EL (cell line): Measurements from ENCODE around the gene SLC35E4.
A peak's percentile ranks its signal among the peaks of the same experiment; 100 is the strongest.
"Not testable (repeated sequence)": the region's sequence is repeated elsewhere in the genome, so short reads cannot be mapped to it uniquely, and the experiment has no call there.

Experiments used
- DNase-seq: peaks from one replicate; pipeline ENCODE4 v3.0.0-alpha.2; 2016

Gene SLC35E4

DNA sequence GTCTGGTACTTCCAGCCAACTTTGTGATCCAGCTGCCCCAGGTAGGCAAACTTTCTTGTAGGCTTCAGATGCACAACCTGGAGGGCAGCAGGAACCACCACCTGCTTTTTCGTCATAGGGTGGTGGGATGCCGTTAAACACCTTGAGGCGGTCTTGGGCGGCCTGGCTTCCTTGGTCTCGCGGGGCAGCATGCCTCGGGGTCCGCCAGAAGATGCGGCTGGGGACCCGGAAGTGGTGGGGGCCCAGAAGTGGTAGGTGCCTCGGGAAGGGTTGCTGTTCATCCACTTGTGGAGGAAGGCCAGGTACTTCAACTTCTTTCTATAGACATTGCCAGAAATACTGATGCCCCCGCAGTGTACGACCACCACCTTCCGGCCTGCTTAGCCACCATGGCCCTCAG lies 18.8 kb downstream of the SLC35E4 start:
- no peak for DNase-seq

DNA sequence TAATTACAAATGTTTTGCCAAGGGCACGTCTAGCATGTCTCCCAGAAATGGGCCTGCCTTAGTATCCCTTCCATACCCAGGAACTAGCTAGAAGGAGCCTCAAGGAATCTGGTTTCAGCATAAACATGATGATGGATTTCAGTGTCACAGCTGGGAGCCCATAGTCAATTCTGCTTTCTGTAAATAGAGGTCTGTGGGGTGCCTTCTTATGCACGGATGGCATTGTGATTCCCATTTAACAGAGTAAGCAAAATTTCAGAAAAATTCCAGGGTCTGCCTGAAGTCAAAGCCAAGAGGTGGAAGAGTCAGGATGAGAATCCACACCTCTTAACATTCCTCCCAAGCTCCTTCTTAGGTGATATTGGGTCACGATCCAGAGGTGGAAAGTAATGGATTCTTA lies 20.0 kb downstream of the SLC35E4 start:
- no peak for DNase-seq

DNA sequence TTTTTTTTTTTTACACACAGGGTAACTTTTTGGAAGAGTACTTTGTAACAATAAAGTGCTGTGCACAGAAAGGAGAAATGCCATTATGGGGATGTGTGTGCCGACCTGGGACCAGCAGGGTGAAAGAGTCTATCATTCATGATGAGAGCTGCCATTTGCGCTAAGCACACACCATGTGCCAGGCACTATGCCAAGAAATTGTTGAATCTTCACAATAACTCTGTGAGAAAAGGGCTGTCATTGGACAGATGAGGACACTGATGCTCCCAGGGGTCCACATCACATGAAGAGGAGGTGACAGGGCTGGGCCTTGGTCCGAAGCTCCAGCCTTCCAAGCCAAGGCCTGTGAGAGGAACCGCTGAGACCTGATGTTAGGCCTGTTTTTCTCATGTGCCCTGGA lies 26.5 kb downstream of the SLC35E4 start:
- no peak for DNase-seq

DNA sequence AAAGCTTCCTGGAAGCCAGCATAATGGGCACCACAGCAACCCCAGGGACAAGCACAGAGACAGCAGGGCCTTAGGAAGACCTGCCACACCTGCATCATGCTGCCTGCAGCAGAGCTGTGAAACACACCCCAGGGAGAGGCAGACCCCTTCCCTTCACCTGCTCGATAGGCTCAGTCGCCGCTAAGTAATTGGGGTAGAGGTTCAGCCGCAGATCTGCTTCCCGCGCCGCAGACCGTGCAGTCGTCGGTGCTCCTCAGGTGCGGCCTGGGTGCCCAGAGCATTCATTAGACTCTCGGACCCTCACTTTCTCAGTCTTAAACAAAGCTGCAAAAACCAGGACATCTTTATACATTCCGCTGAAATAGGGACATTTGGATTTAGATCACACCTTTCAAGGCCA lies 29.2 kb downstream of the SLC35E4 start:
- no peak for DNase-seq

DNA sequence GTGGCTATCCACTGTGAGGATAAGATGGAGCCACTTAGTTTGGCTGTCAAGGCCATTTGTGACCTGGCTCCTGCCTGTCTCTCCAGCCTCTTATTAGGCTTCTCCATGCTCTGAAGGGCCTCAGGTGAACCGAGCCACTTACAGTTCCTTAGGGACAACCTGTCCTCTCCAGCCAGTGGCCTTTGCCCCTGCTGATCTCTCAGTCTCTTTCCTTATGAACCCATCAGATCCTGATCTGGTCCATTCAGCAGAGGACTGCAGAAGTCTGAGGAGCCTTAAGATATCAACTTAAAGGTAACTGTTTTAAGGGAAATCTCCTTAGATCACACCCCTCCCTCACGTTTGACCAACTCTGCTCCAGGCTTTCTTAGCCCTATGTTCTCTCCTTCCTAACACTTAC lies 29.7 kb downstream of the SLC35E4 start:
- no peak for DNase-seq

DNA sequence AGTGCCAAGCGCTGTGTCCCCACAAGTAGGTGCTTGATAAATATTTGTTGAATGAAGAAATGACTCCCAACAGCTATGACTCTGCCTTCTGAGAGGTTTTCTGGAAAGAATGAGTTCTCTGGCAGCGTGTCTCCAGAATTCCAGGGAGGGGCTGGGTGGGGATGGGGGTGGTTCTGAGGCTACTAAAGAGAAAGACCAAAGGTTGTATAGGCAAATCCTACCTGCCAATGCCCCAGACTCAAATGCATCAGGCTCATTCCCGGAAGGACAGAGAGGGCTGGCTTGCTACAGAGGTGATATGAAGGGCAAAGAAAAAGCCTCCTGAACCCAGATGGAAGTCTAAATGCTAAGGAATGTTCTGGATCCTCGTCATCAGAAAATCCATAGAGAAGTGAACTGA lies 30.2 kb downstream of the SLC35E4 start:
- DNase-seq, result no peak

DNA sequence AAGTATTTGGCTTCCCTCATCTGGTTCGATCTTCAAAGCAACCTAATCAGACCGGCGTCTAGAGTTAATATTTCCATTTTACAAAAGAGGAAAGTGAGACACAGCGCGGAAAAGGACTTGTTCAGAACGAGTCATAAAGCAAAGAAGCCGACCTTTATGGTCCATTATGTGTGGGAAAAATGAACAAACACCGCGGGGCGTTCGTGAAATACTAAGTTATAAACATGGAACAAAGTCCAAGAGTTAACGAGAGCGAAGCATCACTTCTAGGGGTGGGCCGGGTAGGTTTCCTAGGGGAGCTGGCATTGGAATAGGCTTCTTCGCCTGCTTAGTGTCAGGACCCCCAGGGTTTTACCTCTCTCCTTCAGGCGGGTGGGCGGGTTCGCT lies 31.5 kb downstream of the SLC35E4 start:
- DNase-seq, result no peak

DNA sequence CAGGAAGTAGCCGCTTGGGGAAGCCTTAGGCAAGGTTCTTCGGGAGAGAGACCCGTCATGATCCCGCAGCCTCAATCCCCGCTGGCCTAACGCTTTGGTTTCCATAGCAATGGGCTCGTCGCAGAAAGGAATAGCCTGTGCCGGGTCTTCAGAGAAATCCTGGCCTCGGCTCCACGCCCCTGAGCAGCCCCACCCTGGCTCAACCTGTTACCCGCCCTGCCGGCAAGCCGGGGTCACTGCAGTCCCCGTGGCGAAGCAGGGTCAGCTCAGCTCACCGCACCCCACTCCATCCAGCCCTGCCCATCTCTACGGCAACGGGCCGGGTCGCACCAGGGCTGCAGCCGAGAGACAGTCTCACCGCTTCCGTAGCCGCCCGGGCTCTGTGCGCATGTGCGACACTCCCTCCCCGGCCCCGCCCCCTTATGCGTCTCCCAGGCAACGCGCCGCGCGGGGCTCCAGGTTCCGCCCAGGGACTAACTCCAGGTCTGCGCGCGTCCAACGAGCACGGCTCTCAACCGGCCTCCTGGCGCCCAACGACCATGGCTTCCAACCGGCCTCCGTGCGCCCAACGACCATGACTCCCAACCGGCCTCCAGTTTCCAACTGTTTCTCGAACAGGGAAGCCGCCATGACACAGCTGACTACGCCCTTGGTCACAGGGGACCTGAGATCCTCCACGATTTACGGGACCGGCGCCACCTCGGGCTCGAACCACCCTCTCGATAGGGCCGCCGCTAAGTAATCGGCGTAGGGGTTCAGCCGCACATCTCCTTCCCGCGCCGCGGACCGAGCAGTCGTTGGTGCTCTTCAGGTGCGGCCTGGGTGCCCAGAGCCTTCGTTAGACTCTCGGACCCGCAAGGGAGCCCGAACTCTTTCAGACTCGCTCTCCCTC lies 32.2 kb downstream of the SLC35E4 start, which contains the start of gene DUSP18:
DUSP18 (minus strand) TSS at position 382 of the 892 bp plus-strand sequence. CDS start 3,872 bp downstream, outside the sequence.
- peak; percentile 92 for DNase-seq

DNA sequence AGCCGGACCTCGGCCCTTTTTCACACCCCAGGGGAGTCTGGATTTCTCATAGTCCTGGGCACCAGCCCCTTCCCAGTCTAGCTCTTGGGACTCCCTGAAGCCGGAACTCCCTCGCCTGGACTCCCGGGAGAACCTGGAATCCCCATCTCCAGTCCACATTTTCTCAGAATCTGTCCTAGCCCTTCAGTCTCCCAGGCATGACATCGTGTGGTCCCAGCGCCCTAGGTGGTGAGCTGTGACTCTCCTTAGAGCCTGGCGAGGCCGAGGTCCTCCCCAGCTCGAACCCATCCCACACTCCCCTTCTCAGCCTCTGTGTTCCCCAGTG lies 32.8 kb downstream of the SLC35E4 start:
- DNase-seq, result no peak

DNA sequence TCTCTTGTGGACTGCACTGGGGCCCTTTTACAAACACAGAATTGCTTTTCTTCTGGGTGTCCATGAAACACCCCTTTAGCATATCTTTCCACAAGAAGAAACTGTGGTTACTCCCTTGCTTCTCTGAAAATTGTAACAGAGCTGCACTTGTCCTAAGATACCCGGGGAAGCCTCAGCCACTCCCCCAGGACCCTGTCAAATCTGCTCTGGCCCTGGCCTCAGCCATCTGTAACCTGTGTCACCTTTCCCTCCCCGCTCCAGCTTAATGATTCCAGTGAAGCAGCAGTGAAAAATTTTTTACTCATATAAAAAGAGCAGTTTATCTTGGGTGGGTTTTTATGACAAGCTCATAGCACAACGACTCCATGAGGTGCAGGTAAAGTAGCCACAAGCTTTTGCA lies 35.5 kb downstream of the SLC35E4 start:
- DNase-seq, result no peak

DNA sequence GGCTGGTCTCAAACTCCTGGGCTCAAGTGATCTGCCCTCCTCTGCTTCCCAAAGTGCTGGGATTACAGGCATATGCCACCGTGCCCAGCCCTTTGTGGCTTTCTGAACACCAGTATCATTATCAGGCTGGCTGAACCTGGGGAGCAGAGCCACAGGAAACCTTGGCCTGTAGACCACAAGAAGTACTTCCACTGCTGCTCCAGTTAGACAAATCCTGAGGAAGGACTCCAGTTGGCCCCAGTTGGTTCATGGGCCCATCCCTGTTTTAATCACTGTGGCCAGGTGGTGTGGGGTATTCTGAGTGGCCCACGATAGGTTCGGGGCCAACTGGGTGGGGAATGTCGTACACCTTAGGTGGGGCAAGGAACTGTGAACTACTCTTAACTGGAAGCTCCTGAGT lies 37.6 kb downstream of the SLC35E4 start:
- no peak for DNase-seq

DNA sequence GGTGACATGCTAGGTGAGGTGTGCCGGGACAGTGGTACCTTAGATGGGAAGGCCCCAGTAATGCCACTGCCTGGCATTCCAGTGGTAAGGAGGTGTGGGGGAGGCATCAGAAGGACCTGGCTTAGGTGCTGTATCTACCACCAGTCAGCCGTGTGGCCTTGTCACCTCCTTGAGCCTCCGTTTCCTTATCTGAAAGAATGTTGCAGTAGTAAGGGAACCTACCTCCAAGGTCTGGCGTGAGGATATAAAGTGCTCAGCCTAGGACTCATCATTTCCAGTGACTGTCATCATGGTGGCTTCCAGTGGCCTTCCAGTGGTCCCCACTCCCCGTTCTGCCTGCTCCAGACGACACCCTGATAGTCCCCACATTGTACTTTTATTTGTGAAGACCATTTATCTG lies 38.9 kb downstream of the SLC35E4 start:
- no peak for DNase-seq

DNA sequence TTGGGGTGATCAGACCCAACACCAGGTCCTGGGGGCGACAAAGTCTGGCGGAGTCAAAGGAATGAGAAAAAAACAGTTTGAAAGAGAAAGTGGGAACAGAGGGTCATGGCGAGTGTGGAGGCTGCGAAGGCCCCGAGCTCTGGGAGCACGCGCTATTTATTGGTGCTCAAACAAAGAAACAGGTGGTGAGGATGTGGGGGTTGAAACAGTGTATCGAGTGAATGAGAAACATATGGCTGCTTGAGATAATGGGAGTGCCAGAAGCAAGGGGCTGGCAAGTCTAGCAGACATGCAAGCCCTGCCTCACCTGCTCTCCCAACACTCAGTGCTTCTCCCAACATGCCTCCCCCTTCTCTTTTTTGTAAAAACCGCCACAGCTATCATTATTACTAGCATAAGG lies 39.9 kb downstream of the SLC35E4 start:
- DNase-seq, result no peak

DNA sequence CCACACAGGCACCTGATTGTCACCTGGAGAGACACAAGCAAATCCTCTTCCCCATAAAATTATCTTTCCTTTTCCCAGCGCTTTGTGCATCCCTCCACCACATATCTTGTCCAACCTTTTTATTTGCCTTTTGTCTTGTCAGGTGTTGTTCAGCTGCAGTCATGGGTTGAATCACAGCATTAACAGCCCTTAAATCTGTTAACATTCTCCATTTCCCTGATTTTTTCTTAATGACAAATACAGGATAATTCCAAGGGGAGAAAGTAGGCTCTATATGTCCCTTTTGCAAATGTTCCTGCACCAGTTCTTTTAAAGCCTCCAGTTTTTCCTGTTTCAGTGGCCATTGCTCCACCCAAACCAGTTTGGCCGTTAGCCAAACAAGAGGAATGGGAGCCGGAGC lies 41.0 kb downstream of the SLC35E4 start:
- DNase-seq, result not testable (repeated sequence)

DNA sequence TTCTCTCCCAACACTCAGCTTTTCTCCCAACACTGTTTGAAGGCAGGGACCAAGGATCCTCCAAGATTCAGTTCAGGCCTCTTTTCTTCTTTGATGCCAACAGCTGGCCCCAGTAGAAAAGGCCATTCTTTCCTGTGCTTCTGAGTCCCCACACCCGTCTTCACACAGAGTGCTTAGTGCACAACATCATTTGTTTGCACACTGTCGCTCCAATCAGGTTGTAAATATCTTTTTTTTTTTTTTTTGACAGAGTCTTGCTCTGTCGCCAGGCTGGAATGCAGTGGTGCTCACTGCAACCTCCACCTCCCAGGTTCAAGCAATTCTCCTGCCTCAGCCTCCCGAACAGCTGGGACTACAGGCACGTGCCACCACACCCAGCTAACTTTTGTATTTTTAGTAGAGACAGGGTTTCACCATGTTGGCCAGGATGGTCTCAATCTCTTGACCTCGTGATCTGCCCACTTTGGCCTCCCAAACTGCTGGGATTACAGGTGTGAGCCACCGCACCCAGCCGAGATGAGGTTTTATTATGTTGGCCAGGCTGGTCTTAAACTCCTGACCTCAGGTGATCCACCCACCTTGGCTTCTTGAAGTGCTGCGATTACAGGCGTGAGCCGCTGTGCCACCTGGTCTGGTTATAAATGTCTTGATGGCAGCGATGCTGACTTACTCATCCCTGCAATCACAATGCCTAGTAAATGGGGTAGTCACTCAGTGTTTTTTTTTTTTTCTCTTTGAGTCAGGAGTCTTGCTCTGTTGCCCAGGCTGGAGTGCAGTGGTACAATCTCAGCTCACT lies 44.5 kb downstream of the SLC35E4 start:
- DNase-seq, result not testable (repeated sequence)

DNA sequence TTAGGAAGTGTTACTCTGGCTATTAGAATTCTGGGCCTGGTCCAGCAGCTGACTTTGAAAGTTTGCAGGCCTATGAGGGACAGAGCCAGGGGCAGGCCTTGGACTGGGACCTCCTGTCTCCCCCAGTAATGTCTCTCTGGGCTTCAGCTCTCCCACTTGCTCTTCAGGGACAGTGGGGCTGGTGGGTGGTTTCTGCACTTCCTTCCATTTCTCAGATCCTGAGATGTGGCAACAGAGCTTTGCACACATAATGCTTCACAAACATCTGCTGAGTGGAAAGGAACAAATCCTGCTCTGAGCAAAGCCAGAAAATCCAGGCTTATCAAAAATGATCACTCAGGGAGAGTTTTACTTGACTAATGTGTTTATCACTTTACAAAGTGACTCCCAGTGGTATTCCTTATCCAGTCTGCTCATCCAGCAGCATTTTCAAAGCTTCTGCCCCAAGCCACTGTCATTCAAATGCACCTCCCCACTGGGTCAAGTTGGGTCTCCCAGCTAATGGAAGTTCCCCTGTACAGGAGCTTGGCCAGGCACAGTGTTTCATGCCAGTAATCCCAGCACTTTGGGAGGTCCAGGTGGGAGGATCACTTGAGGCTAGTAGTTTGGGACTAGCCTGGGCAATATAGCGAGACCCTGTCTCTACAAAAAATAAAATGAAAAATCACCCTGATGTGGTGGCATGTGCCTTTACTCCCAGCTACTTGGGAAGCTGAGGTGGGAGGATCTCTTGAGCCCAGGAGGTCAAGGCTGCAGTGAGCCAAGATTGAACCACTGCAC lies 45.6 kb downstream of the SLC35E4 start:
- no peak for DNase-seq

DNA sequence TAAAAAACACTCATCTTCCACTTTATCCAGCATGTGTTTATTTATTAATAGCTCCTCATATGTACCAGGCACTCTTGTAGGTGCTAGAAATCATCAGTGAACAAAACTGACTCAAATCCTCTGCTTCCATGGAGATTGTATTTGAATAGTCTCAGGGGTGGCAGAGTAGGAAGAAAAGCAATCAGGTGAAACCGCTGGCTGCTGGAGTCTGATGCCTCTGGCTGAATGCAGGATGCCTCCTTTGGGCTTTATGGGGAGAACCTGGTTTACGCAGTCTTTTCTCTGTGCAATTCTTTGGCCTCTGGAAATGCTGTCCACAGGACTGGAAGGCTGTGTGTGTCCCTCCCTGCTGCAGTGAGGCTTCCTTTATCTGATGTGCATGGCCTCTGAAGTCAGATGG lies 46.2 kb downstream of the SLC35E4 start:
- DNase-seq, result no peak

DNA sequence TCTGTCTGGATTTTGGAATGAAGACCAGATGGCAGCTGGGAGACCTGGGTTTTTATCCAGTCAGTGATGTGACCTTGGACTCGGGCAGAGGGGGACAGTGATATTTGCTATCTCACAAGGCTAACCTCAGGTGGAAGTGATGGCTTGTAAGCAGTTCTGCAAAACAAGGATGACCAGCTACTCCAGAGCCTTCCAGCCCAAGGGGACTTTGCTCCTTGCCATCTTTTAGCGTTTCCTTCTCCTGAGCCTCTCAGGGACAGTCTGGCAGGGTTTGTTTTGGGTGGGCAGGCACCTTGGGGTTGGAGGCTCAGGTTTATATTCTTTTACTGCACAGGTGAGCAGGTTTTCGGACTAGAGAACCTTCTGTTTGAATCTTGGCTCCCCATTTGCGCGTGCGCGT lies 49.6 kb downstream of the SLC35E4 start:
- no peak for DNase-seq

DNA sequence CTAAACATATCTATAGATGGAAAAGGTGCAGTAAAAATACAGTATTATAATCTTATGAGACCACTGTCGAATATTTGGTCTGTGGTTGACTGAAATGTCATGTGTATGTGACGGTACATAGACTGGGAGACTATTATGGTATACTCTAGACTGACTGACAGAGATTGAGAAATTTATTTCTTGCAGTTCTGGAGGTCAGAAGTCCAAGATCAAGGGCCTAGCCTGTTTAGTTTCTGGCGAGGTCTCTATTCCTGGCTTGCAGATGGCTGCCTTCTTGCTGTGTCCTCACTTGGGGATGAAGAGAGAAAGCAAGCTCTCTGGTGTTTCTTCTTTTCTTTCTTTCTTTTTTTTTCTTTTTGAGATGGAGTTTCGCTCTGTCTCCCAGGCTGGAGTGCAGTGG lies 51.8 kb downstream of the SLC35E4 start:
- no peak for DNase-seq

DNA sequence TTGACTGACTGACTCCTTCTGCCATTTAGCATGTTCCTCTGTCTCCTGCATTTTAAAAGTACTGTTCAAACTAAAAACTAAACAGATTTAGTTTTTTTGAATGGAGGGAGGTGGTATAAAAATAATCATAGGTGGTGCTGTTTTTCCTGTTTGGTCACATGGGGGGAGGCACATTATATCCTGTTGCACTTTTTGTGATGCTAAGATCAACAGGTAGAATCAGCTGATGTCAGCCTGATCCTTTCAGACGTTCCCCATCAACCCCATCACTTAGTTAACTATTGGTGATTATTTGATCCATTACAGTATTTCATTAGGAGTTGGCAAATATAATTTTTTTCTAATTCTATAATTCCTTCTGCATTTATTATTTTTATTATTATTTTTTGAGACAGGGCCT lies 54.0 kb downstream of the SLC35E4 start:
- DNase-seq, result no peak

DNA sequence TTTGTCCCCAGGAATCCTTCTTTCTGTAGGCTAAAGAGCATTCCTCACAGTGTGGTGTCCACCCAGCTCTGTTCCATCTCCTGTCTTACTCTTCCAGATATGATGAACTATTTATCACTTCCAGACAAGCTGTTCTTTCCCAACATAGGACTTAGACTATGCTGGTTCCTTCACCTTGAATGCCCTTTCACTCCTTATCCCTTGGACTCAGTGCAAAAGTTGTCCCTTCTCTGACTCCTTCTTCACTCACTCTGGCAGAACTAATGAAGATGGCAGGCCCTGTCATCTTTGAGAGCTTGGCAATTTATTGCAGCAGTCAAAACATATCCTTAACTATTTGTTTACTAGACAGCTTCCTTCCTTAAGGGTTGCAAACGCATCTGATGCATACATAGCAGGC lies 55.6 kb downstream of the SLC35E4 start:
- DNase-seq, result no peak

DNA sequence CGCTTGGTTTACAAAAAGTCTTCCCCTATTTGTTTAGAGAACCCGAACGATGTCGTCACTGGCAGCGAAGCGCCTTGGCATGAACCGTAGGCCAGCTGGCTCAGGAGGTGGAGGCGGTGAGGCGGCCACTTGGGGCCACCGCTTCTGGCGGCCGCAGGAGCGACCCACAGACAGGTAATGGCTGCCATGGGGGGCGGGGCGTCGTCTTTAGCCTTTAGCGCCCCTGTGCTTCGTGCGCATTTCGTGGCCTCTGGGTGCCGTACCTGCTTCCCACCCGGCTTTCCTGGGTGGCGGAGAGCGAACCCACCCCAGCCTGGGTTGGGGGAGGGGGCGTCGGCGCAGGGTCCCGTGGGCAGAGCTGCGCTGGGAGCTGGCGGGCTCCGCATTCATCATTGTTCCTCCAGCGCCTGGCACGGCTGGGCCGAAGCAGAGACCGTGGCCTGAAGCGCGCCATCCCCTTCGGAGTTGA lies 58.6 kb downstream of the SLC35E4 start:
- DNase-seq, result peak; percentile 43

DNA sequence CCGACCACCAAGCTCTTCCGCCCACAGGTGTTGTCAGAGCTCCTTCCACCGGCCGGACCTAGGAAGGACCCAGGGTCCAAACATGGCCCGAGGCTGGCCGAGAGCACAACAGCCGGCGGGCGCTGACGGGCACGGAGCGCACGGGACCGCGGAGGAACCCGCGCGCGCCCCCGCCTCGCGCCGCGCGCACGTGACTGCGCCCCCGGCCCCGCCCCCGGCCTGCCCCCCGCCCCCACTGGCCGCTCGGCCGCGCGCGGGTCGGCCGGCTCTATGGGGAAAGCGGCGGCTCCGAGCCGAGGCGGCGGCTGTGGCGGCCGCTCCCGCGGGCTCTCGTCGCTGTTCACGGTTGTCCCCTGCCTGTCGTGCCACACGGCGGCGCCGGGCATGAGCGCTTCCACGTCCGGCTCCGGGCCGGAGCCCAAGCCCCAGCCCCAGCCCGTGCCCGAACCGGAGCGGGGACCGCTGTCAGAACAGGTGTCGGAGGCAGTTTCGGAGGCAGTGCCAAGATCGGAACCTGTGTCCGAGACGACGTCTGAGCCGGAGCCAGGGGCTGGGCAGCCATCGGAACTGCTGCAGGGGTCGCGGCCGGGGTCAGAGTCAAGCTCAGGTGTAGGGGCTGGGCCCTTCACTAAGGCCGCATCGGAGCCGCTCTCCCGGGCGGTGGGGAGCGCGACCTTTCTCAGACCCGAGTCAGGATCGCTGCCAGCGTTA lies 59.2 kb downstream of the SLC35E4 start, which contains the start of gene OSBP2:
OSBP2 (plus strand) TSS at position 235 of the 711 bp plus-strand sequence; CDS start at position 271, 36 bp downstream.
- DNase-seq, result peak; percentile 35
